ENCODE data around the gene ULBP1. TPM values are rescaled to one million over a fixed set of nuclear protein-coding genes. Genes with fewer than 3 reads are reported as not detected.
"Not testable (repeated sequence)": the region's sequence is repeated elsewhere in the genome, so short reads cannot be mapped to it uniquely, and the experiment has no call there.

ULBP1 gene
- total RNA-seq, 2 experiments from 2014 or later: 1.8 to 2.2 TPM

DNA sequence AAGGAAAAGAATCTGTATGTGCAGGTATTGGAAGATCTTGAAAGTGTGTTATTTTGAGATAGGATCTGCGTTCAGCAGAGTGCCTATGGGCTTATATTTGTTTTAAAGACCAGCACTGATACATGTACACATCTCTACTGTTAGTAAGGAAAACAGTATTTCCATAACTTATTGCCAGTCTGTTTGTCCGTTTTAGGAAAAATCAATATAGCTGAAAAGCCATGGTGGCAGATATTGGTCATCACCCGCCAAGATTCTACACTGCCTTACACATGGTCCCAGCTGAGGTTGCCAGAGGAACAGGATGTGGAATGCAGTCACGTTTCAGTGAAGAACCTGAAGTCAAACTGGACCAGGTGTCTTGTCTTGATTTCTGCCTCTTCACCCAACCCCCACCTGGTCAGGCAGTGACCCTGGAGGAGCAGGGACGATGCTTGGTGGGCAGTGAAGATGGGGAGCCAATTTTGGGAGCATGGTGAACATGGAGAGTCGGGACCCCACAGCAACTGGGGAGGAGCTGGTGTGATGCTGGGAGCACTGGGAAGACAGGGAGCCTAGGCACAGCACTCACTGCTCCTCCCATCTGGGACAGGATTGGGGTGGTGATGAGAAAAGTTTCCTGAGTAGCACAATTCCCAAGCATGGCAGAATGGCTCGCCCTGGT lies 8.0 kb upstream of the ULBP1 start:
- H3K36me3 Mint-ChIP-seq; H3K27ac Mint-ChIP-seq; H3K4me3 Mint-ChIP-seq; H3K9me3 Mint-ChIP-seq; CTCF ChIA-PET; POLR2A ChIA-PET; DNase-seq; intact Hi-C loops (cut with micrococcal nuclease): not testable (repeated sequence)
- peaks cover 70% of the 10 kb centered on the region for H3K27me3 Mint-ChIP-seq
- H3K4me1 Mint-ChIP-seq (ENCODE audit: low read depth): peaks cover 12% of the 10 kb centered on the region

DNA sequence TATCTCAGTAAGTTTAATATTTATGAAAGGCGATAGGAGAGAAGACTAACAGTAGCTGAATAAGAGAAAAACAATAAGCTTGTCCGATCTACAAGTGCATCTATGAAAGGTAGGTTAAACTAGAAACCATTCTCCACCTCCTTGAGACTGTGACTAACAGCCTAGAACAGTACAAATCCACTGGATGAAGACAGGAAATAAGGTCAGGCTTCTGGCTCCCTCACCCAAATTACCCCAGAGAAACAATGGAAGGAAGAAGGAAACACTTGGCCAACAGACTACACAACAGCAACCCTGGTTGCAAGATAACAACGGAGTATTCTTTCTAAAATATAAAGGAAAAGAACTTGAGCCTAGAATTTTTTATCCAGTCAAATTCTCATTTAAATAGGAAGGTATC lies 5.6 kb upstream of the ULBP1 start:
- H3K27ac Mint-ChIP-seq; H3K9me3 Mint-ChIP-seq; H3K36me3 Mint-ChIP-seq; POLR2A ChIA-PET; CTCF ChIA-PET; DNase-seq; H3K4me3 Mint-ChIP-seq; intact Hi-C loops (cut with micrococcal nuclease): not testable (repeated sequence)
- Mint-ChIP-seq H3K4me1 (ENCODE audit: low read depth) (peaks cover 19% of the 10 kb centered on the region), H3K27me3 (peaks cover 68% of the 10 kb centered on the region)

DNA sequence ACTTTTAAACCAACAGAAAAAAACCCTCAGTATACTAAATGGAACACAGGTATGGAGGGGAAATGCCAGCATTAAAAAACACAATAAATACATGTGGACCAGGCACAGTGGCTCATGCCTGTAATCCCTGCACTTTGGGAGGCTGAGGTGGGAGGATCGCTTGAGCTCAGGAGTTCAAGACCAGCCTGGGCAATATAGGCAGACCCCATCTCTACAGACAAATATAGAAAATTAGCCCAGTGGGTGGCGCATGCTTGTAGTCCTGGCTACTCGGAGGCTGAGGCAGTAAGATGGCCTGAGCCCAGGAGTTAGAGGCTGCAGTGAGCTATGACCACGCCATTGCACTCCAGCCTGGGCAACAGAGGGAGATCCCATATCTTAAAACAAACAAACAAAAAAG lies 3.9 kb upstream of the ULBP1 start:
- Mint-ChIP-seq H3K27me3 (peaks cover 75% of the 10 kb centered on the region), H3K4me1 (ENCODE audit: low read depth) (peaks cover 29% of the 10 kb centered on the region)
- H3K4me3 Mint-ChIP-seq; intact Hi-C loops (cut with micrococcal nuclease); H3K9me3 Mint-ChIP-seq; DNase-seq; POLR2A ChIA-PET; CTCF ChIA-PET; H3K36me3 Mint-ChIP-seq; H3K27ac Mint-ChIP-seq: not testable (repeated sequence)

DNA sequence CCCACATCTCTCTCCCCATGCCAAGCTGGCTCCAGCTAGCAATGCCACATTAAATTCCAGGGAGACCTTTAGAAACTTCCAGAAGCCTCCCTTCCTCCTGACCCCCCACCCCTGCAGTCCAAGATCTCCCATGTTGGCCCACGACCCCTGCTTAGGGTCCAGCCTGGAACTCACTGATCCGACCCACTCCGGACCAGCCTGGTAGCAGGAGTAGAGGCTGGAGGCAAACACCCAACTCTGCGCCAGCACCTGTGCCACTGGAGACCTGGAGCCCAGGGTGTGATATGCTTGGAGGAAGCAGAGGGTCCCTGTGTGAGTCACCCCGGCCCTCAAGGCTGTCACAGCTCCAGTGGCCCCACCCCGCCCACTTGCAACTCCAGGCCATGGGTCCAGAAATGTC lies 3.3 kb upstream of the ULBP1 start:
- peaks cover 76% of the 10 kb centered on the region for H3K27me3 Mint-ChIP-seq
- DNase-seq: no peak
- CTCF ChIA-PET: no interaction called here
- no peak overlapping the region for H3K4me3 Mint-ChIP-seq
- H3K4me1 Mint-ChIP-seq (ENCODE audit: low read depth): peaks cover 29% of the 10 kb centered on the region
- no peaks in the 10 kb centered on the region for H3K9me3 Mint-ChIP-seq
- no peak overlapping the region for H3K27ac Mint-ChIP-seq
- intact Hi-C loops (cut with micrococcal nuclease): no loop called here
- H3K36me3 Mint-ChIP-seq: peaks cover 2% of the 10 kb centered on the region
- POLR2A ChIA-PET: no interaction called here

DNA sequence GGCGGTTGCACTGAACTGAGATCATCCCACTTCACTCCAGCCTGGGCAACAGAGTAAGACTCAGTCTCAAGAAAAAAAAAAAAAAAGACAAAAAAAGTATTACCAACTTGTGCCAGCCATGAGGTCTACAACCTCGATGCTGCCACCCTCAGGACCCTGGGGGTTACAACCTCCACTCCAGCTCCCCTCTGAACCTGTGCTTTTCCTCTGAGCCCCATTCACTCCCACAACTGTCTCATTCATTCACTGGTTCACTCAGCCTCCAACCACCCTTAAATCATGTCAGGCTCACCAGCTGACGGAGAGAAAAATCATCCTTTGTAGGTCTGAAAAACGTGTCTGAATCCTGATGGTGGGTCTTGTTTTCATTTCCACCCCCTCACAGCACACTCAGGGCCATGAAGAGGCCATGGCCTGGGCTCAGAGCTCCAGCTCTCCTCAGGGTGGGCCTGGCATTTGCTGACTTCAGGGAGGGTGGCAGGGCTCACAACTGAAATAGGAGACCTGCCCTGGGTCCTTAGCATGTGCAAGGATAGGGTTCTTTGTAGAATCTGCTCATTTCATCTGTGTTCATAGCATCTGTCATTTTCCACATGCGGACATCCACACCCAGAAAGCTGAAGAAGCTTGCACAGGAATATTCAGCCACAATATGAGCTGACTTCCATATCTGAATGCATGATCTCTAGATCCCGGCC lies 1.9 kb upstream of the ULBP1 start:
- peak; percentile 62 for DNase-seq
- H3K4me1 Mint-ChIP-seq (ENCODE audit: low read depth): peaks cover 29% of the 10 kb centered on the region
- H3K27me3 Mint-ChIP-seq: peaks cover 72% of the 10 kb centered on the region
- POLR2A ChIA-PET: no interaction called here
- CTCF ChIA-PET: interaction anchor here (0.8 to 2.2 kb wide), 3 partner anchors 46 to 109 kb away, joined by 3 to 7 read pairs (median 3); no protein-coding TSS in a partner anchor
- H3K27ac Mint-ChIP-seq: peak overlapping the region; percentile 8
- no peaks in the 10 kb centered on the region for H3K9me3 Mint-ChIP-seq
- intact Hi-C loops (cut with micrococcal nuclease): loop anchor here (2.0 kb wide), 1 partner anchor 55 kb away; no protein-coding TSS in a partner anchor
- no peak overlapping the region for H3K4me3 Mint-ChIP-seq
- H3K36me3 Mint-ChIP-seq: peaks cover 2% of the 10 kb centered on the region

DNA sequence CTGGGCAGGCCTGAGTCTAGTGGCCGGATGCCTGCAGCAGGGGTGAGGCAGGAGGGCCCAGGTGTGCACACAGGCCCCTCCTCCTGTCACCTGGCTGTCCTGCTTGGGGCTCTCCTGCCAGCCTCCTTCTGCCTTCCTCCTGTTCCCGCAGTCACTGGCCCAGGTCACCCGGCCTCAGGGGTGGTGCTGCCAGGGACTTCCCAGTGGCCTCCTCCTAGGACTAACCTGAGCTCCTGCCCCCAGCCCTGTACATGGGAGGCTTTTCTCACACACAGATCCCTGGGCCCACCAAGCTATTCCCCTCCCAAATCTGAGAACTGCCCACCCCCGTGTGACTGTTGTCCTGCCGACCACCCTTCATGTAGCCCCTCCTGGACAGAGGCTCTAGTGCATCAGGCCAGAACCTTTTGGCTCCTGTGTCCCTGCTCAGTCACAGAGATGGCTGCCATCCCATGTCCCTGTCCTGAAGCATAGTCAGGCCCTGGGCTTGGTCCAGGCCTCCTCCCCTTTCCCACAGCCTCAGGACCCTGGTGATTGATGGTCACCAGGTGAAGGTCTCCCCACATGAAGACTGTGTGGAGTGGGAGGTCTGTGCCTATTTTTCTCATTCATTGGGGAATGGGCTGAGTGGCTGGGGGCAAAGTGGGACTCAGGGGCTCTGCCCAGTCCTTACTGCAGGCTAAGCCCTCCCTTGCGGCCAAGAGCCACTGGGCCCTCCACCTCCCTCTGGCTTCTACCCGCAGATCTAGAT lies 1.1 kb upstream of the ULBP1 start:
- H3K36me3 Mint-ChIP-seq: peaks cover 2% of the 10 kb centered on the region
- no peak for DNase-seq
- H3K4me1 Mint-ChIP-seq (ENCODE audit: low read depth): peaks cover 29% of the 10 kb centered on the region
- H3K9me3 Mint-ChIP-seq: no peaks in the 10 kb centered on the region
- H3K27me3 Mint-ChIP-seq: peaks cover 75% of the 10 kb centered on the region
- H3K27ac Mint-ChIP-seq: no peak overlapping the region
- intact Hi-C loops (cut with micrococcal nuclease): loop anchor here (1.0 to 2.0 kb wide), 5 partner anchors 21 to 54 kb away; no protein-coding TSS in a partner anchor
- peak overlapping the region; percentile 86 for H3K4me3 Mint-ChIP-seq
- CTCF ChIA-PET: interaction anchor here (0.8 to 2.2 kb wide), 3 partner anchors 45 to 108 kb away, joined by 3 to 7 read pairs (median 3); no protein-coding TSS in a partner anchor
- POLR2A ChIA-PET: no interaction called here

DNA sequence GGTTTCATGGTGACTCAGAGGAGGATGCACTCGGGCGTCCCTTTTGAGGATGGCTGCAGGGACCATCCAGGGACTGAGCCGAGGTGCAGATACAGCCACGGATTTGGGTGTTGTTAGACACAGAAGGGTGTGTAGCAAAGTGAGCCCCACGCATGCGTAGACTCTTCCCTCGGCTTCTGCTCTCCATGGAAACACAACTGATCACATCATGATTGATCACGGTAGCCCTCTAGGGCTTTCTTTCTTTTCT lies 606 bp upstream of the ULBP1 start:
- peak; percentile 72 for DNase-seq
- Mint-ChIP-seq H3K27me3 (peaks cover 75% of the 10 kb centered on the region), H3K4me3 (peak overlapping the region; percentile 86), H3K4me1 (ENCODE audit: low read depth) (peaks cover 29% of the 10 kb centered on the region), H3K9me3 (no peaks in the 10 kb centered on the region), H3K27ac (peak overlapping the region; percentile 70), H3K36me3 (peaks cover 2% of the 10 kb centered on the region)
- ChIA-PET POLR2A (no interaction called here), CTCF (interaction anchor here (2.2 kb wide), 1 partner anchor 53 kb away, joined by 7 read pairs; no protein-coding TSS in a partner anchor)
- intact Hi-C loops (cut with micrococcal nuclease): loop anchor here (1.0 to 2.0 kb wide), 5 partner anchors 22 to 54 kb away; no protein-coding TSS in a partner anchor

DNA sequence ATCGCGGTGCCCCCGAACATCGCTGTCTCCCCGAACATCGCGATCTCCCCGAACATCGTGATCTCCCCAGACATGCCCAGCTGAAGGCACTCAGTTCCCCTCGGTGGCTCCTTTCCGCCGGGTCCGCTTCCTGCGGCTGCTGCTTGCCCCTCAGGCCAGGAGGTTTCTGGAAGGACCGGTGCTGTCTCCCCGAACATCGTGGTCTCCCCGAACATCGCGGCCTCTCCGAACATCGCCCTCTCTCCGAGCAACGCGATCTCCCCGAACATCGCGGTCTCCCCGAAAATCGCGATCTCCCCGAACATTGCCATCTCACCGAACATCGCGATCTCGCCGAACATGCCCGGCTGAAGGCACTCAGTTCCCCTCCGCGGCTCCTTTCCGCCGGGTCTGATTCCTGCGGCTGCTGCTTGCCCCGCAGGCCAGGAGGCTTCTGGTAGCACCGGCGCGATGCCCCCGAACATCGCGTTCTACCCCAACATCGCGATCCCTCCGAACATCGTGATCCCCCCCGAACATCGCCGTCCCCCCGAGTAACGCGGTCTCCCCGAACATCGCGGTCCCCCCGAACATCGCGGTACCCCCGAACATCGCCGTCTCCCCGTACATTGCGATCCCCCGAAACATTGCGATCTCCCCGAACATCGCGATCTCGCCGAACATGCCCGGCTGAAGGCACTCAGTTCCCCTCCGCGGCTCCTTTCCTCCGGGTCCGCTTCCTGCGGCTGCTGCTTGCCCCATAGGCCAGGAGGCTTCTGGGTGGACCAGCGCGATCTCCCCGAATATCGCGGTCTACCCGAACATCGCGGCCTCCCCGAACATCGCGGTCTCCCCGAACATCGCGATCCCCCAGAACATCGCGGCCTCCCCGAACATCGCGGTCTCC lies 808 bp downstream of the ULBP1 start:
- intact Hi-C loops (cut with micrococcal nuclease): no loop called here
- peak; percentile 37 for DNase-seq
- Mint-ChIP-seq H3K27ac (peak overlapping the region; percentile 11), H3K9me3 (no peaks in the 10 kb centered on the region), H3K27me3 (peaks cover 72% of the 10 kb centered on the region), H3K36me3 (peaks cover 2% of the 10 kb centered on the region), H3K4me3 (peak overlapping the region; percentile 86), H3K4me1 (ENCODE audit: low read depth) (peaks cover 25% of the 10 kb centered on the region)
- CTCF ChIA-PET: no interaction called here
- POLR2A ChIA-PET: interaction anchor here (0.9 kb wide), 1 partner anchor 27 kb away, joined by 3 read pairs; no protein-coding TSS in a partner anchor

DNA sequence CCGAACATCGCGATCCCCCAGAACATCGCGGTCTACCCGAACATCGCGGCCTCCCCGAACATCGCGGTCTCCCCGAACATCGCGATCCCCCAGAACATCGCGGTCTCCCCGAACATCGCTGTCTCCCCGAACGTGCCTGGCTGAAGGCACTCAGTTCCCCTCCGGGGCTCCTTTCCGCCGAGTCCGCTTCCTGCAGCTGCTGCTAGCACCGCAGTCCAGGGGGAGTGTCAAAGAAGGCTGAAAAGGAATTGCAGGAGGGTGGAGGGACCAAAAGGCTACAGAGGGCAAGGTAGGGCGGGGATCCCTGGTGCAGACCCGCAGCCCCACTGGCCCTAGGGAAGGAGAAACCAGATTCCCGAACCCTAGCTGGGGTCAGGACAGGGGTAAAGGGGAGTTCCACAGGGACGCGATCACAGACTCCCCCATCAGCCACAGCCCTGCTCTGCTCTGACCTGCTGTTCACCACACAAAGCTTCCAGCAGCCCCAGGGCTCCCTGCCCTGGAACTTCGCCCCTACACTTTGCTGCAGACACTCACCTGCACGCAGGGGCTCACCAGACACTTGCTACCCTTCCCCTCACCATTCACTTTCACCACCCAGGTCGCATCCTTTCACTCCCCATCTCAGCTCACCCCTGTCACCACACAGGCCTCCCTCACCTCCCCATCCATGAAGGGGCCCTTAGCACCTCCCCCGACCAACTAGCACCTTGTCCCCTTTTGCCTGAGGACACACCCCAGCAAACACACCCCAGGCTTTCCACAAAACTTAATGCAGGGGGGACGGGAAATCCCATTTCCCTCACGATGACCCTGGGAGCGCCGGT lies 1.7 kb downstream of the ULBP1 start:
- no peaks in the 10 kb centered on the region for H3K9me3 Mint-ChIP-seq
- CTCF ChIA-PET: no interaction called here
- H3K36me3 Mint-ChIP-seq: peaks cover 2% of the 10 kb centered on the region
- peaks cover 73% of the 10 kb centered on the region for H3K27me3 Mint-ChIP-seq
- intact Hi-C loops (cut with micrococcal nuclease): no loop called here
- peak; percentile 31 for DNase-seq
- H3K4me3 Mint-ChIP-seq: peak overlapping the region; percentile 86
- H3K4me1 Mint-ChIP-seq (ENCODE audit: low read depth): peaks cover 24% of the 10 kb centered on the region
- H3K27ac Mint-ChIP-seq: no peak overlapping the region
- POLR2A ChIA-PET: no interaction called here

DNA sequence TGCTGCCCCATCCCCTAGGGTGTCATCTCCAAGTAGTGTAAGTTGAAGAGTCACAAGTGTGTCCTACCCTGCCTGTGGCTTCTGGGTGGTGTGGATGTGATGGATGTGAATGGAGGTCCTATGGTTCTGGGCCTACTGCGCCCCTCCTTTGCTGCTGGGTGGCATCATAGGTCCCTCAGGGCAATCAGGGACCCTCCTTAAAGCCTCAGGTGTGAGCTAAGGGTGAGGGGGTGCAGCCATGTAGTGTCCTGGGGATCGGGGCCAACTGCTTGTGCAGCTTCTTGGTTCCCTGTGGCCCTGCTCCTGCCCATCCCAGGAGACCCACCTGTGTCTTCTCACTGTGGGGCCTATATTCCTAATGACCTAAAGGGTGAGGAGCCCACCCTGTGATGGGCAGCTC lies 2.6 kb downstream of the ULBP1 start:
- H3K36me3 Mint-ChIP-seq; H3K9me3 Mint-ChIP-seq; DNase-seq; H3K27ac Mint-ChIP-seq; POLR2A ChIA-PET; CTCF ChIA-PET; intact Hi-C loops (cut with micrococcal nuclease); H3K4me3 Mint-ChIP-seq: not testable (repeated sequence)
- peaks cover 24% of the 10 kb centered on the region for H3K4me1 Mint-ChIP-seq (ENCODE audit: low read depth)
- H3K27me3 Mint-ChIP-seq: peaks cover 70% of the 10 kb centered on the region

DNA sequence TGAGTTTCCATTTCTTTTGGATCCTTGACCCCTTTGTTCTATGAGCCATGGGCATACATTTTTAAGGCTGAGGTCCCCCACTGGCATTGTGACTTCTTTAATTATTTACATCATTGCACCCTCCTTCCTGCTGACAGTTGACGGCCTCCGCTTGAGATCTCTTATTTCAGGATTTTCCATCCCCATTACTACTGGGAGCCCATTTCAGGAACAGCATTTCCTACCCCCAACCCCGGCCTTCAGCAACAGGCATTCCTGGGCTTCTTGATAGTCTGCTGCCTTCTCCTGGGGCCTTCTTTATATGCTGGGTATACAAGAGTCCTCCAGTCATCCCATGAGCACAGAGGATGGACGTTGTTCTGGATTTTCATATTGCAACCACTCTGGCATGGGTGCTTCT lies 3.8 kb downstream of the ULBP1 start:
- Mint-ChIP-seq H3K4me1 (ENCODE audit: low read depth) (peaks cover 23% of the 10 kb centered on the region), H3K4me3 (no peak overlapping the region), H3K9me3 (no peaks in the 10 kb centered on the region), H3K36me3 (peaks cover 2% of the 10 kb centered on the region), H3K27me3 (peaks cover 61% of the 10 kb centered on the region), H3K27ac (no peak overlapping the region)
- CTCF ChIA-PET: no interaction called here
- no peak for DNase-seq
- POLR2A ChIA-PET: no interaction called here
- intact Hi-C loops (cut with micrococcal nuclease): no loop called here
